ENCODE data around the gene APC. TPM values are rescaled to one million over a fixed set of nuclear protein-coding genes. Genes with fewer than 3 reads are reported as not detected.

Gene APC
- total and polyA plus RNA-seq, 2 of the 13 experiments (the other 11 are each of a cell fraction or from before 2014, with no cell fraction given): 6.1 to 19.0 TPM

- no peak for TF ChIP-seq ZNF512B (CRISPR knock-in tag; IDR thresholded peaks at IDR 0.05; ENCODE audit: borderline replicate concordance)
Measured at GRCh38 chr5:112690605-112691338, 46.9 kb upstream of the APC start (continued).

- no peak overlapping the region for H3K9ac ChIP-seq (ENCODE audit: insufficient read depth, low read depth, low read length)
- no peak for DNase-seq (ENCODE audit: low spot score)
- WGBS (ENCODE audit: low lambda C conversion rate): 0% methylated on average over 1 of the region's 1 CpG
- no peaks in the 10 kb centered on the region for H3K27me3 ChIP-seq (ENCODE audit: control insufficient read depth in 1 of 2, insufficient read depth in 2 of 2, low read length in 2 of 2)
- CTCF ChIA-PET (ENCODE audit: low intra/inter-chr PET ratio, low total read pairs): interaction anchor here (2.5 kb wide), 1 partner anchor 66 kb away, joined by 19 read pairs; no protein-coding TSS in a partner anchor
- no peak overlapping the region for H2AFZ ChIP-seq (ENCODE audit: low read length)
- in situ Hi-C loops (cut with HindIII; ENCODE audit: extremely low pct_ligation_motif_present, low pct_unique_long_range_greater_than_20kb): loop anchor here (5.0 kb wide), 2 partner anchors 61 to 156 kb away; no protein-coding TSS in a partner anchor
- H4K20me1 ChIP-seq (ENCODE audit: insufficient read depth, low read length): no peaks in the 10 kb centered on the region
- no peak for TF ChIP-seq SMARCE1 (IDR thresholded peaks at IDR 0.05; ENCODE audit: borderline replicate concordance)
- TF ChIP-seq ATRX (CRISPR knock-in tag; IDR thresholded peaks at IDR 0.05; ENCODE audit: borderline replicate concordance): no peak
- no peak overlapping the region for H3K27ac ChIP-seq (ENCODE audit: extremely low read length, insufficient read depth, low read length)
- peak; percentile 47 for ATAC-seq
- no peaks in the 10 kb centered on the region for H3K4me1 ChIP-seq (ENCODE audit: insufficient read depth, low read length)
- intact Hi-C loops (cut with micrococcal nuclease; ENCODE audit: unreplicated experiment): loop anchor here (1.0 to 2.0 kb wide), 2 partner anchors 66 to 141 kb away; no protein-coding TSS in a partner anchor
- H3K4me3 ChIP-seq (replicated peaks in 1 of 3; ENCODE audit: insufficient read depth in 1 of 3, low read depth in 2 of 3, low read length in 3 of 3): no peak overlapping the region
- FAIRE-seq: no peak
- no peaks in the 10 kb centered on the region for H3K79me2 ChIP-seq (ENCODE audit: insufficient read depth, low read length)
- no peaks in the 10 kb centered on the region for H3K36me3 ChIP-seq (replicated peaks in 1 of 2; ENCODE audit: control insufficient read depth in 1 of 2, insufficient read depth in 2 of 2, low read length in 2 of 2)
- BruUV-seq (replicated peaks): no TSS peak
- H3K4me2 ChIP-seq (ENCODE audit: low read depth, low read length): 0 out of 2 replicates have a peak overlapping the region, but pooled peaks have one; percentile 12
- H3K9me3 ChIP-seq (ENCODE audit: low read length): no peaks in the 10 kb centered on the region
- POLR2A ChIA-PET: no interaction called here
Measured at GRCh38 chr5:112691339-112691680, 46.4 kb upstream of the APC start.
